NCI-H1105 (cell line): ENCODE measurements around the gene TFDP2.
"Not testable (repeated sequence)": the region's sequence is repeated elsewhere in the genome, so short reads cannot be mapped to it uniquely, and the experiment has no call there.

ENCODE experiments used
- DNase-seq: peaks from one replicate; lab custom pipeline; 2025; lab: John Stamatoyannopoulos, UW

Gene TFDP2

GRCh38 chr3:141925677-141926076, 223.7 kb downstream of the TFDP2 start:
- DNase-seq, result not testable (repeated sequence)

- DNase-seq, result no peak
These were observed 228.0 kb downstream of the TFDP2 start for GRCh38 chr3:141921316-141921715.

DNA sequence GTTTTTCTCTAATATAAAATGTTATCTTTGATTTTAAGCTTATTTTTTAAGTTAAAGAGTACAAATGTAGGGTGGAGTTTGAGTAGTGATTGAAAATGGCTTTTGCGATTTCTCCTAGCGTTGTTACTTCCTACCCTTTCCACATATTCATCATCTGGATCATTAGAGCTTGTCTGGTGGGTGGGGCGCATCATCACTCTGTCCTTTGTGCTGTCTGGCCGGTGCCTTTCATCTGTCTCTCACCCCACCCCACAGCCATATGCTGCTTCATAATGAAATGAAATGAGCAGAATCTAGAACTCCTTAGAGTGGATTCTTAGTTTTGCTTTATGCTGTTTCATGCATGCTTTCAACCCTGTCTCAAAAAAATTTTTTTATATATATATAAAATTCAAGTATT, 228.6 kb downstream of the TFDP2 start:
- no peak for DNase-seq

- no peak for DNase-seq
These were observed 233.6 kb downstream of the TFDP2 start for GRCh38 chr3:141915766-141916165.

- DNase-seq, result no peak
These were observed 234.3 kb downstream of the TFDP2 start for GRCh38 chr3:141915016-141915415.

- no peak for DNase-seq
These were observed 235.0 kb downstream of the TFDP2 start for GRCh38 chr3:141914311-141914710.

DNA sequence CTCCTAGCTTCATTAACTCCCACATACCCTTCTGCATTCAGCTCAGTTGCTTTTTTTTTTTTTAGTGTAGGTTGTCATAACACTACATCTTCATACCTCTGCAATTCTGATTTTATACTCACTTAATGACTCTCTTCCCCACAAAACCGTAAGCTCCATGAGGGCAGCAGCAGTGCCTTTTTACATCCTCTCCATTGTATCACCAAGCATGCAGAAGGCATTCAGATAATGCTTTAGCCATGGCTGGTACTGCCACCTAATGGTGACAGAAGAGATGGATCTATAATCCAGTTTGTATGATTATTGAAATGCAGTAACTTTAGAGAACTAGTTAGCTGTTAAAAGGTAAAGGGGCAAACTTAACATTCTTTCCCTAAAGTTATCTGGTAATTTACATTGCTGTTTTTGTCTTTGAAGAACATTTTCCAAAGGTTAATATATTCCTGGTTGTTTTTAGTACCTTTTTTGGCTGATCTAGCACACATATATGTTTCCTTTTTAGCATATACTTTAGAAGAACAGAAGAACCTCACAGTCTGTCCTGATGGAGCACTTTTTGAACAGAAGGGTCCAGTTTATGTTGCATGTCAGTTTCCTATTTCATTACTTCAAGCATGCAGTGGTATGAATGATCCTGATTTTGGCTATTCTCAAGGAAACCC, 236.1 kb downstream of the TFDP2 start:
- DNase-seq, result no peak

GRCh38 chr3:141909986-141910385, 239.4 kb downstream of the TFDP2 start:
- not testable (repeated sequence) for DNase-seq

- DNase-seq, result no peak
These were observed 239.9 kb downstream of the TFDP2 start for GRCh38 chr3:141909408-141909807.

GRCh38 chr3:141905129-141905528, 244.2 kb downstream of the TFDP2 start:
- no peak for DNase-seq

GRCh38 chr3:141904203-141904602, 245.1 kb downstream of the TFDP2 start:
- DNase-seq, result no peak

DNA sequence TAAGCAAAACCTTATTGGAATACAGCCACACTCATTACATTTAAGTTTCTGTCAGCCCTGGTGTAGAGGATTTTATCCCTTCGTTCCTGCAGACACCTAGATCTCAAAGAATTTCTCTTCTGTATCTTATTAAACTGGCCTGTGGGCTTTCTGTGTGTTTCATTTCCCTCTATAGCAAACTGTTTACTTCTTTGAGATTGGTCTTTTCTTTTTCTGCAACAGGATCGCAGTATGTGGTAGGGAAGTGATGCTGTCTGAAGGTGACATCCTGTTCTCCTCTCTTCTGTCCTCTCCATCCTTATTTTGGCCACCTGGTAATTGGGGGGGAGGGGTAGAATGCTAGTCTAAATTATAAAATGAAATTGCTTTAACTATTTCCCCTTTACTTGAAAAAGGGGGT, 247.4 kb downstream of the TFDP2 start:
- DNase-seq, result no peak

DNA sequence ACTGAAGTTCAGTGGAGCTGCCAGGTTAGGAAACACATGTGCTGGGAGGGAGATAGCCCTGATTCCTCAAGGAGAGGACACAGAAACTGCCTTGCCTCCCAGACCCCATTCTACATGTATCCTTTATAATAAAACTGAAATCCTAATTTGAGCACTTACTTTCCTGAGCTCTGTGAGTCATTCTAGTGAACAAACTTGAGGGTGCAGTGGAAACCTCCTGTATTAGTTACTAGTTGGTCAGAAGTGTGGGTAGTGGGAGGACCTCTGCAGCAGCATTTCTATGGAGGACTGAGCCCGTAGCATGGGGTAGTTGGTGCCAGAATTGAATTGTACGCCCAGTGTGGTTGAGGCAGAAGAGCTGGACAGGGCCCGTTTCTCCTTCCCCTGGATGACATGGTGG, 249.0 kb downstream of the TFDP2 start:
- no peak for DNase-seq

- no peak for DNase-seq
These were observed 250.4 kb downstream of the TFDP2 start for GRCh38 chr3:141898908-141899307.

DNA sequence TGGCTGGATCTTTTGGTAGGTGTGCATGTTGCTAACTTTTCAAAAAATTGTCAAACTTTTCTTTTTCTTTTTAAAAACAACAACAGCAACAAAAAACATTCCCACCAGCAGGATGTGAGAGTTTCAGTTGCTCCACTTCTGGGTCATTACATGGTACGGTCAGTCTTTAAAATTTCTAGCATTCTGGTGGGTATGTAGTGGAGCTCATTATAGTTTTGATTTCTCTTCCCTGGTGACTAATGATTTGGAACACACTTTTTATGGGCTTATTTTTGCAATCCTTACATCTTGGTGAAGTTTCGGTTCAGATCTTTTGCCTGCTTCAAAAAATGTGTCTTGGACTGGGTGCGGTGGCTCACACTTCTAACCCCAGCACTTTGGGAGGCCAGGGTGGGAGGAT, 253.6 kb downstream of the TFDP2 start:
- no peak for DNase-seq

DNA sequence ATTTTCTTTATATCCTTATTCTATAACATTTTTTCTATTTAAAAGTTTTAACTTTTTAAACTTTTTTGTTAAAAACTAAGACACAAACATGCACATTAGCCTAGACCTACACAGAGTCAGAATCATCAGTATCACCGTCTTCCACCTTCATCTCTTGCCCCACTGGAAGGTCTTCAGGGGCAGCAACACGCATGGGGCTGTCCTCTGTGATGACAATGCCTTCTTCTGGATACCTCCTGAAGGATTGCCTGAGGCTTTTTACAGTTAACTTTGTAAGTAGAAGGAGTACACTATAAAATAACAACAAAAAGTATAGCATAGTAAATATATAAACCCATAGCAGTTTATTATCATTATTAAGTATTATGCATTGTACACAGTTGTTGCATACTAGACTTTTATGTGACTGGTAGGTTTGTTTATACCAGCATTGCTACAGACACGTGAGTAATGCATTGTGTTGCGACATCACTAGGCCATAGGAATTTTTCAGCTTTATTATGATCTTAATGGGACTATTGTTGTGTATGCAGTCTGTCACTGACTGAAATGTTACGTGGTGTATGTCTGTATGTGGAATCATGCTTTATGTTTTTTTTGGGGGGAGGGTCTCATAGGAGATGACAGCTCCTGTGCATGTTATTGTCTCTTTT, 254.7 kb downstream of the TFDP2 start:
- no peak for DNase-seq
